Measurements from ENCODE around the gene GBX2. TPM values are rescaled to one million over a fixed set of nuclear protein-coding genes. Genes with fewer than 3 reads are reported as not detected.

GBX2 gene
- total RNA-seq, 1 experiment from 2014 or later = 1.9 TPM

DNA sequence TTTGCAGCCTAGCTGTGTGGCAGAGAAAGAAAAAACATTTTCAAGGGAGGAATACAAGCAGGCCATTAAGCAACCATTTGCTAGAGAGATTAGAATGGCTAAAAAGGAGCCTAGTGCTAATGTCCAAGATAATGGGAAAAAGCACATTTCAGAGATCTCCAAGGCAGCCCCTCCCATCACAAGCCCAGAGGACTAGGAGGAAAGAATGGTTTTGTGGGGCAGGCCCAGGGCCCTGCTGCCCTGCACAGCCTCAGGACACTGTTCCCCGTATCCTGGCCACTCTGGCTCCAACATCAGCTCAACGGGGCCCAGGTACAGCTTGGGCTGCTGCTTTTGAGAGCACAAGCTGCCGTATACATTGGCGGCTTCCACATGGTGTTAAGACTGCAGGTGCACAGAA lies 16.5 kb upstream of the GBX2 start:
- DNase-seq (ENCODE audit: low read depth) = no peak

DNA sequence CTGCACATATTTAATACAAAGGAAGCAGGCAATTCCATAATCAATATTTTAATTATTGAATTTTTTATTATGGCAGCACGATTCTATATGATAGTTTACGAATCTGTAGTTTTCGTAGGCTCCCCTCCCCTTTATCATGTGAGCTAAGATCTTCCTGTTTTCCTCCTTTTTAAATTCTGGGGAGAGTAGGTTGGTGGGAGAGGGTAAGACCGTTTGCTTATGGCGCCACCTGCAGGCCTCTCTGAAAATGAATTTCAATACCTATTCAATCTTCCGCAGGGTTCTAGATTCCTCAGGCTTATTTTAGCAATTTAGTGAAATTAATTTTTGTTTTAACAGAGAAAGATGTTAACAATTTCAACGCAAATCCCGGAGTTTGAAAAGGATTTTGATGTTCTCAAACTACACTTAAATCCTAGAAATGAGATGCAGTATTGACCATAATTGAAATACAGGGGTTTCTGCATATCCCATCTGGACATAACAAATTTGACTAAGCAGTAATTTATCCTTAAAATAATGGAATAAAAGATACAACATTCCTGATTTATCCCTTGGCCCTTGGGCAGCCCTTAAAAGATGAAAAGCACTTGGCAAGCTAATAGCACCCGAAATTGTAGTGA lies 12.8 kb upstream of the GBX2 start:
- peak; percentile 82 for DNase-seq (ENCODE audit: low read depth)

DNA sequence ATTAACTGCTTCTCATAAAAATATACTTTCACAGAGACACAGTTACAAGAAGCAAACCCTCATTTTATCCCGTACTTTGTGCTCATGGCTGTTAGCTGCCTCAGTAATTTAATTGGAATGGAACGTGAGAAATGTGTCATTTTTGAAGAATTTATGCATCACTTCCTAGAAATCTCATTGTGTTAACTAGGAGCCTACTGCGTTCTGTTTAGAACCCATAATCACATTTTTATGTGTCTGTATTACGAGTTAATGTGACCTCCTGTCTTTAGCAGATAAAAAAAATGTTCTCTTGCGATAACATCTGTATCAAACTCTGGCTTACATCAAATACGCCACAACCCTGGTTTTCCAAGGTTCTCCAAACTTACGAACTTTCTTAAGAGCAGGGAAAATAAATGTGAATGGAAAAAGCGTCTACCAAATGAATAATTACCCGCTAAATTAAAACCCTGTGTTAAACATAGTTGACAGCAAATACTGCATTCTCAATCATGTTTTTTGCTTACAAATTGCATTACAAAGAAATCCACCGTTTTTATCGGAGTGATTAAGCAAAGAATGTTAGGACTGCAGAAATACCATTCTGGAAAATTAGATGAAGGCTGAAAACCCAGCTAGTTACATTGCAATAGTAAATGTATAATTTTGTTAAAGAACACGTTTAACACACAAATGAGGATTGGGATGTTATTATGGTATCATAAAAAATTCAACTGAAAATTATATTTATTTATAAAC lies 12.1 kb upstream of the GBX2 start:
- peak; percentile 79 for DNase-seq (ENCODE audit: low read depth)

DNA sequence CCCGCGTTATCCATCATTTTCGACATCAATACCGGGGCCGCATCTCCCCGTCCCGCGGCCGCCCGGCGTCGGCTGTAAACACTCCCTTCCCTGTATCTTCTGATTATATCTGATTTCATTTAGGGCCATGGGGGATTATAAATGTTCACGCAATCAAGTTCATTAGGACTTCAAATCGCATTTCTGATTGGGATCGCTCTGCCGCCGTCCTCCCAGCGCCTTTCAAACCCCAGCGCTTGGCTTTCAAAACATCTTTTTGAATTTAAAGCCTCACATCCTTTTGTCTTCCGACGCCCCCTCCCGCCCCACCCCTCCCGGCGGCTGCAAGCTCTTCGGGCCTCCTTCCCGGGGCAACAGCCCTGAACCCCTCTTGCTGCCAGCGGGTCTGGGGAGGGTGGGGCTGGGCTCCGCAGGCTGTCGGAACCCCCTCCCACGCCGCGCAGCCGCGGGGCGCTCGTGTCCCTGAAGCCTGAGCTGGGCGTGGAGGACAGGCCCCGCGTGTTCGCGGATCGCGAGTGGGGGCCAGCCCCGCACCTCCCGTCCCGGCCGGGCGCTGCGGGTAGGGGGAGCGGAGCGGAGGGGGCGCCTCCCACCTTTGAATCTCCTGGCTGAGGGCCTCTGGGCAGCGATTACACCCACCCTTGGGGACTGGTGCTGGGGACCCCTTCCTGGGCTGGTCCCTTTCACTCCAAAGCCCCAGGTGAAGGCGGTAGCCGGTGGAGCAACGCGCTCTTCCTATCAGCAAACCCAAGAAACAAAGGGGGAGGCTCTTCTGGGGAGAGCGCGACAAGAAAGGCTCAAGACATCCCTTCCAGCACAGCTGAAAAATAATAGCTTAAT lies 11.3 kb upstream of the GBX2 start:
- DNase-seq (ENCODE audit: low read depth) = no peak

DNA sequence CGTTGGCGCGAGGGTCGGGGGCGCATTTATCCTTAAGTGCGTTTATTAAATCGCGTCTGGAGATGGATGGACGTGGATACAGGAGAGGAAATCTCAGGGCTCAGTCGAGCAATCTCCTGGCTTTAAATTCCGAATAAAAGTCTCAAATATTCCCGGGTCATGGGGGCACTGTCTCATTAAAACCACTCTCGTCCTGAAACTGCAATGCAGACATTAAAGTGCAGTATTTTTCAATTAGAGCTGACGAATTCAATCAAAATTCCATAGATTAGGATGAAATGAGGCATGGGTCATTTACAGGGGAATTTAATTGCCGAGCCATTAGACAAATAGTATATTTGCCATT lies 10.7 kb upstream of the GBX2 start:
- no peak for DNase-seq (ENCODE audit: low read depth)

DNA sequence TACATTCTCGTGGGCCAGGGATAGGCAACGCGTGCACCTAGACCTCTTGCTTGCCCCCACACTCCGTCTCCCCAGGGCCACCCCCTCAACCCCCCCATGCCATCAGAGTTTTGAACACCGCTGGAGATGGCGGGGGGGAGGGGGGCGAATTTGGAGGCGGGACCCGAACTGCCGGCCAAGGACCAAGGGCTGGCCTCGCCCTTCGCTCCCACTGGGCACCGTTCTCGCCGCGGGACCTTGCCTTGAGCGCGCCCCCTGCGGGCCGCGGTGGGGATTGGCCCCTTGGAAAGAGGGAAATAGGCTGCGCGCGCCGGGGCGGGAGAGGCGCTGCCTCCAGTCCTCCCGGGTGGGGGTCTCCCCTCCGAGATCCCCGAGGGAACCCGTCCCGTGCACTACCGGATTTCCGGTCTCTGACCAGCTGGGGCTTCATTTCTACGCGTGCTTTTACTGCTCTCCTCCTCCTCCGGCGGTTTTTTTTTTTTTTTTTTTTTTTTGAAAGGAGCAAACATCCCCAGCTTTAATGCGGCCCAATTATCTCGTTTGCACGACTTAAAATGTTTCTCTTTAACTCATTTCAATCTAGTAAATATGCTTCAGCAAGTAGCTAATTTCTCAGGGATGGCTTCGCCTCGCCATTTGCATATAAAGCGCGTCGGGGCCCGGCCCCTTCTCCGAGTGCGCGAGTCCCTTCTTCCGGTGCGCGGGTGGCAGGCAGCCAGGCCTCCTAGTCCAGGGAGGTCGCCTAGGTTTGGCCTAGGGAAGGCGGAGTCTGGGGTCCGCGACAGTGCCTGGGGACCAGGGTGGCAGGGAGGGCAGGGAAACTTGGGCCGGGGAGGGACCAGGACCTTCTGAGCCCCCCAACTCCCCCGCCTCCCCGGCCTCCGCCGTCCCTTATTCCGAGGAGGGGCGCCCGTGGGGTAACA lies 10.0 kb upstream of the GBX2 start:
- DNase-seq (ENCODE audit: low read depth) = peak; percentile 69

DNA sequence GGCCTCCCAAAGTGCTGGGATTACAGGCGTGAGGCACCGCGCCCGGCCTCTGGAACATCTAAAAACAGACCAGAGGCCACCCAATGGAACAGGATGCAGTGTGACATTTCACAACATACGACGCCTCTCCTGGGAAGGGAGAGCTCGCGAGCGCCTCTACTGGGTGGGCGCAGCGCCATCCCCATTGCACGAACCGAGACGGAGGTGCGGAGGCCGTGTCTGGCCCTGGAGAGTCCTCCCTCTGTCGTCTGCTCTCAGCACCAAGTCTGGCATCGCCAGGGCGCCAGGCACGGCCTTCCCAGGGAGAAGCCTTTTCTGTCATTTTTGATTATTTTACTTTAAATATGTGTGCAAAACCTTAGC lies 9.4 kb upstream of the GBX2 start:
- no peak for DNase-seq (ENCODE audit: low read depth)

DNA sequence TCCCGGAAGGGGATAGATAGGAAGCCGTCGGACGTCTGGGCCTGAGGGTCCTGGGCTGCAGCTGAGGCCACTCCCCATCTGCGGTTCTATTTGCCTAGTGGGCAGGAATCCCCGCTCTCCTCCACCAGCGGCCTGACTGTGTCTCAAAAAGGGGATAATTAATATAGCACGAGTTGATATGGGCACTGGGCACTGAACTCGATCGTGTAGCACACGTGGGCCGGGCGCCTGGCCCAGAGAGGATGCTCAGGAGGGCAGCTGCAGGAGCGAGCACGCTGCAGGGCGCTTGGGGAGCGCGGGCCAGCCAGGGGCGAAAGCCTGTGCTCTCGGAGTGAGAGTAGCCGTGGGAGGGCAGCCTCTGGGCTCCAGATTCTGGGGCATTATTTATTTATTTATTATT lies 8.8 kb upstream of the GBX2 start:
- DNase-seq (ENCODE audit: low read depth) = no peak

DNA sequence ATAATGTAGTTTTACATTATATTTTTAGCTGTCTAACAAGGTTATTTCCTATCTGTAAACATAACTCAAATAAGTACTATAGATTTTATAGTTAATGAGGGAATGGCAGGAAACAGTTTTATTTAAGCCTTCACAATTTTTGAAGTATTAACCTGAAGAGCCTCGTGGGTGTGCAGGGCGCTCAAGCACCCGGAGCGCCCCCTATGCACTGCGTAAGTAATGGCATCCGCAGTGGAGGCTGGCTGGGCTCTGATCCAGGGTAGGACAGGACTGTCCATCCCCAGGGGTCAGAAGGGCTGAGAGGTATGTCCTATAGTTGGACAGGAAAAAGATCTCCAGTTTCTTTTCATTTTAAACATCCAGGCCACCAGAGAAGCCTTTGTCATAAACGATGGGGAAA lies 8.2 kb upstream of the GBX2 start:
- no peak for DNase-seq (ENCODE audit: low read depth)

DNA sequence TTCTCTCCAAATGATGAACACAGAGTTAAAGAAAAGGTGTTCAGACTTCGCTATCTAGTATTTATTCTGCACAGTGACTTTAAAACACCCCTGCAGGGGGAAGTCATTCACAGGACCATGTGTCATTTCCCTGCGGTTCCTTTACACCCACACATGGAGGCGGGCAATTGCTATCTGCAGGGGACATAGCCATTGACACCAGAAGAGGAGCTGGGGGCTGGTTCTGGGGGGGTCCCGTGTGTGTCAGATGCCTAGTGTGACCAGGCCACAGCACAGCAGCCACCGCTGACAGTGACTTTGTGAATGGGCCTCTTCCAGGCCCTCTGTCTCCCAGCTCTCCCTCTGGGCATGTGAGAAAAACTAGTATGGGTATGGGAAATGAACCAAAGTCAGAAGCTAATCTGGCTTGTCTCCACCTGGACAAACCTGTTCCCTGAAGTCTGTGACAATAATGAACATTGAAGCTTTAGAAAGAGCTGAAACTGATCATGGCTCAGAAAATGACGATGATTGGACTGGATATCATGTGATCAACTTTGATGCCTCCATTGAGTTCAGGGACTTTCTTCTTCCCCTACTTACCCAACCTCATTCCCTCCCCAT lies 7.5 kb upstream of the GBX2 start:
- peak; percentile 21 for DNase-seq (ENCODE audit: low read depth)

DNA sequence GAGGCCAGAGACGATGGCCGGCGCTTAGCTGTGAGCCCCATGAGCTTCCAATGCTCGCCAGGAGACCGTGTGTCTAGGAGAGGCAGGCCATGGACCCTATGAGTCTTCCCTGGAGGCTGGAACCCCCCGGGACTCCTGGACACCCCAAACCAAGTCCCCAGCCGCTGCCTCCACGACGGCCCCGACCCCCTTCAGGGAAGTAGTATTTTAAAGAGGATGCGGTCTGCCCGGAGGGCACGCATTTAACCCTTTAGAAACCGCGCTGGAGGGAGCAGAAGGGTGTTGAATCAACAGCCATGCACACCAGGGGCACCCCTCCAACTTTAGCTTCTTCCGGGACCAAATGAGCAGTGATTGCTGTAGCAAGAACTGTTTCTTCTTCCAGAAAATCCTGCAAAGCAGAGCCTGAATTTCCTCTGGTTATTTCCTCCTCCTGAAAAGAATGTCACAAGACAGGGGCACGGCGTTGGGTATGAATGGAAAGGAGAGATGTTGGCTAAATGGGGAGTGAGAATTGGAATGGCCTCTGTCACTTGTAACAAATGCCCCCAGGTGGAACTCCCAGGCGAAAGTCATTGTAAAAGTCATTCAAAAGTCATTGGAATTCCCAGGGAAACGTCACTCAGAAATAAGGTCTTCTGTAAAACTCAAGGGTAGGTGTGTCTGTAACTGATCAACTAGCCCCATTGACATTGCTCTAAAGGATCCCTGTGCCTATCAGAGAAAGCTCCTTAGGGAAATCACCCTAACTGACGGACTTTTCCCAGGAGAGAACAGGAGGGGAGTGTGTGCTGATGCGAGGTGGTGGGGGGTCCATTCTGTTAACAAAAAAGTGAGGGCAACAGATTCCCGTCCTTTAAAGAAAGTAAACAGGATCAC lies 5.8 kb upstream of the GBX2 start:
- no peak for DNase-seq (ENCODE audit: low read depth)

DNA sequence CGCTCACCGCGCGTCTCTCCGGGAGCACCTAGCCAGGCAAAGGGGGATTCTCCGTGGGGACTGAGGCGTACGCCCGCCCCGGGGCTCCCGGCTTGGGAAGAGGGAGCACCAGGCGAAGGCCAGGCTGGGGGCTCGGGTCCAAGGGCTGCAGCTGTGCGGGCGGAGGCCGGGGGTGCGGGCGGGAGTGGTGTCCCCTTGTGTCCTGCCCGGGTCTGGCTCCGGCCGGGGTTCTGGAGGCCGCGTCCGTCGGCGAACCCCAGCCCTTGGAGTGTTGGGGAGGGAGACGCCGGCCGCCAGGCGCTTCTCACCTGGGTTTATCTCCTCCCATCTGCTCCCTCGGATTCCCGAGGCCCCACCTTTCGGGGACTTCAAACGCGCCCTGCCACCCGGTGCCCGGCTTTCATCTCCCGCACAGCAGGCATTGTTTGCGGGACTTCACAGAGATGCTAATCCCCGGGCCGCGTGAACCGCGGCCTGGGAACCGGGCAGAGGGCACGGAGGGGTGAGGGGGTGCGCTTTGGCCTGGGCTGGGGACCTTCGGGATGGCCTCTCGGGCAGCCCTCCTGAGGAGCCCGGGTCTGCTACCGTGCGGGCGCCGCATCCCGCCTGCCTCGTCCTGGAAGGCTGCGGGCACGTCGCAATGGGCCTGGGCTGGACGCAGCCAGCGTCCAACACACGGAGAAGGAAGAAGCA lies 5.0 kb upstream of the GBX2 start:
- no peak for DNase-seq (ENCODE audit: low read depth)

DNA sequence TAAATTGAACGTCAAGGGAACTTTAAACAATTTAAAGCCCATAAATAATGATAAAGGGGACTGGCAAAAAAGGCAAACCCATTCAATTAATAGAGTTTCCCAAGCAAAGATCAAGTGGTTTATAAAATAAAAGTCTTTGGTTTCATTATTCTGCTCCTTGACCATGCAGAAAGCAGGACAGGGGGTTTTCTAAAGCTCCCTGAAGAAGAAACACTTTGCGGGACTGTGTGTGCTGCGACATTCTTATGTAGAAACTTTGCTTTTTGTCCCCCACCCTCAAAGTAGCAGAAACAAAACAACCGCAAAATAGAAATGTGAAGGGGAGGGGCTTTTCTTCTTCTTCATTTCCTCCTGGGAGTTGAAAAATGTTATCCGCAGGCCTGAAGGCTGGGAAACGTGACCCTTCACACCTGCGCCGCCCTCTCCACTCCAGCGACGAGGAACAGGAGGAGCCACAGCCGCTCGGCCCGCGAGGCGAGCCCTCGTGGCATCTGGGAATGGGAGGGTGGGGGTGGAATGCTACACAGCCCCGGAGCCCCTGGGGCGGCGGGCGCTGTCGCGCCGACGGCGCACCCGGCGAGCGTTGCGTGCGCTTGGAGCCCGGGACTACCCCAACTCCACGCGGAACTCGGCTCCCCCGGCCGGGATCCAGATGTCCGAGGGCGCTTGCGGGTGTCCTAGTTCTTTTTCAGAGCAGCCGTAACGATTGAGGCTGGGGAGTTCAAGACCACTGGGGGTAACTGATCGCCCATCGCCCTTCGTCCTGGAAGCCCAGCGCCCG lies 4.3 kb upstream of the GBX2 start:
- DNase-seq (ENCODE audit: low read depth) = no peak

DNA sequence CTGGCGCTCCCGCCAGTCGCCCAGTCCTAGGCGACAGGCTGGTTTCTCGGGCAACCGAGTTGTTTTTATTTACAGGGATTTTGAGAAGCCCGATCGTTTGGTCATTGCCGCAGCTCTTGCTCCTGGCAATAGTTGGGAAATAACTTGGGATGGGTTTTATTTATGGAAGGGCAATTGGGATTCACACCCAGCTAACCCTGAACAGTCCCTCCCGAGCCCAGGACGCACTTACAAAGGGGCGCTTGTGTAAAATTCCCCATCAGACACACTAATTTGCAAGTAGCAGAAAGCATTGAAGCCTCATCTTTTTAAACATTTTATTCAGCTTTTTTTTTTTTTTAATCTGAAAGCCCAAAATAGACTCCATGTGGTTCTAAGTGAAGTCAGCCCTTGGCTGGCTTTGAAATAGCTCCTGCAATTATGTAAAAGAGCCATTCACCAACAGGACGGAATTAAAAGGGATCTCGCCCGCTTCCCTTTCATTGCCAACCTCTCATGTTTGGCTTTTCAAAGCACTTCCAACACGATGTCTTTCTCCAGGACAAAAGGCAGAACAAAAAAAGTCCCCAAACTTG lies 3.6 kb upstream of the GBX2 start:
- no peak for DNase-seq (ENCODE audit: low read depth)

DNA sequence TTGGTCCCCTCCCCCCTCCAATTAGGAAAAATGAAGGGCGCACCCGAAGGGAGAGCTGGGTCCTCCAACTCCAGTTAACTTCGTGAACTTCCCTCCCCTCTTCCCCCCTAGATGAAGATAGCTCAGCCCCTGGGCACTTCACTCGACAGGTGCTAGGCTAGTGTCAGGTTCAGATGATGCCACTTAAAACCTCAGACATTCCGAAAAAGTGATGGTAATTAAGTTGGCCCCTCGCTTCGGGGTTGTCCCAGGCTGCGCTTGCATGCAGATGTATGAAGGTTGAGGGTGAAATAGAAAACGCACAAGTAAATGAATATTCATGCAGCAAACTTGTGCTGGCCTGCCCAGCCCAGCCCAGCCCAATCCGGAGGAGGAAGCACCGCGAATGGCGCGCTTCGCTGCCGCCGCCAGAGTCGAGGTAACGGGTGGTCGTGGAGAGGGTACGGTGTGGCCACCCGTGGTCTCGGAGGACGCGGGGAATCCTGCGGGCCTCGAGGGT lies 3.0 kb upstream of the GBX2 start:
- no peak for DNase-seq (ENCODE audit: low read depth)

DNA sequence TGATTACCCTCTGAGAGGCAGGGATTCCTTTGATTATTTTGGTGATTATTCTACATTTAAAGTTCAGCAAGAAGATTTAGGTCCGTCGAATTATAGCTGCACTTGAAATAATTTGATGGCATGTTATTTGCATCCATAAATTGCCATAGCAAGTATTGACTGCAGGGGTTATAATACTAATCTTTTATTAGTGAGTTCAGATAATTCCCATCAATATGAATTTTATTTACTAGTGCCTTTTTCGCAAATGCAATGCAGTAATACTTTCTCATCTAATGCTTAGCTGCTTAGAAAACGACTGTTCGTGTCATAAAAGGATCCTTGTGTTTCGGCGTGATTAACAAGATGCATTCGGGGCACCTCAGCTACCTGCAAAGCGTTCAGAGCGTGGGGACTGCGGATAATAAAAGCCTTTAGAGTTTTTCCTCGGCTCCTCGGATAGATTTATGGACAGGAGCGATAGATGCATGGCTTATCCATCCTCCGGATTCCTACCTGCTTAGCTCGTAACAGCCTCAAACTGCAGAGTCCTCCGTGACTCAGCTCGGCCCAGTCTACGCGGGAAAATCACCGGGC lies 2.5 kb upstream of the GBX2 start:
- no peak for DNase-seq (ENCODE audit: low read depth)

DNA sequence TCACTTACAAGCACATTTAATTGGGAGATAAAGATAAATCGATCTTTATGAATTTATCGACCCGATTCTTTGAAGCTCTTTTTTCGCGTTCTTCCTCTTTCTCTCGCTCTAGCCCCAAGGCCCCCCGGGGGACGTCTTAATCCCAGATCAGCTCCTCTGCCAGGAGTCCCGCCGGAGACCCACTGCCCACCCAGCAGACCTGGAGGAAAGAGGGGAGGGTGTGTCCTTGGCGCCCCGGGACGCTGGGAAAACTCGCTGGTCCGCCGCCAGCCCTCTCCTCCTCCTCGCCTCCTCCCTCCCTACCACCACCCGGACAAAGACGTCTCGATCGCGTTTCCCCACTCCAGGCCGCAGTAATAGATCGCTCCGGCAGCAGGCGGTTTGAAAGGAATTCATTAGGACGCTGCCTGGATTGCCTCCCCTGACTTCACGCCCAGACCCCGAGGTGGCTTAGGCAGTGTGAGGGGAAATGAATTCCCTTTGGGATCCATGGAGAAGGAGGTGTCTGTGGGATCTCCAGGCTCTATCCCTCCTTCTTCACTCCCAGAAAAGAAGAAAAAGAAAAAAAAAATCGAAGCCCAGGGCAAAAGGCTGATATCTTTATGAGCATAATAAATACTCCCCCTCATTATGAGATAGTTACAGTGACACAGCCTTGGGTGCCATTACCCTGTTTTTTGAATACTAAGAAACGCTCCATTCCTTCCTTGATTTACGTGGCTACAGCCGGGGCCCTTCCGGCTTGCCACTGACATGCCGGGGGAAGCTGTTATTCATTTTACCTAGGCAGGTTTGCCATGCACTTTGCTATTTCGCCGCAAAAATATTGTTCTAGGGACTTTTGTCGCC lies 1.8 kb upstream of the GBX2 start:
- no peak for DNase-seq (ENCODE audit: low read depth)
